Activated T-cell treated with anti-CD3 and anti-CD28 coated beads, Interleukin-2, amount 50 U/mL, for 24 hours (primary cell): Measurements from ENCODE around the gene CARD11.

Experiments
- DNase-seq: peaks from one replicate; pipeline ENCODE4 v3.0.0-alpha.2; 2020
- H3K27ac Mint-ChIP-seq: 2 replicates; pipeline ENCODE4 v1.8.0; 2020; ENCODE audit warnings: mild to moderate bottlenecking, mixed read lengths
- H3K27me3 Mint-ChIP-seq: 2 replicates; pipeline ENCODE4 v1.8.0; 2020; ENCODE audit warnings: mixed read lengths
- H3K36me3 Mint-ChIP-seq: 2 replicates; pipeline ENCODE4 v1.8.0; 2020; ENCODE audit warnings: low read depth, mixed read lengths
- H3K4me1 Mint-ChIP-seq: 2 replicates; pipeline ENCODE4 v1.8.0; 2020; ENCODE audit warnings: low read depth, mixed read lengths
- H3K4me3 Mint-ChIP-seq: 2 replicates; pipeline ENCODE4 v1.8.0; 2020; ENCODE audit warnings: mild to moderate bottlenecking, moderate library complexity, mixed read lengths
- H3K9me3 Mint-ChIP-seq: 2 replicates; pipeline ENCODE4 v1.8.0; 2020; ENCODE audit warnings: mixed read lengths

Gene CARD11

GRCh38 chr7:2975821-2976371 lies 67.8 kb downstream of the CARD11 start:
- peaks cover 68% of the 10 kb centered on the region for H3K4me1 Mint-ChIP-seq
- H3K27ac Mint-ChIP-seq = peak overlapping the region; percentile 61
- no peaks in the 10 kb centered on the region for H3K27me3 Mint-ChIP-seq
- H3K4me3 Mint-ChIP-seq = no peak overlapping the region
- peaks cover 70% of the 10 kb centered on the region for H3K36me3 Mint-ChIP-seq
- H3K9me3 Mint-ChIP-seq = no peaks in the 10 kb centered on the region
- no peak for DNase-seq

DNA sequence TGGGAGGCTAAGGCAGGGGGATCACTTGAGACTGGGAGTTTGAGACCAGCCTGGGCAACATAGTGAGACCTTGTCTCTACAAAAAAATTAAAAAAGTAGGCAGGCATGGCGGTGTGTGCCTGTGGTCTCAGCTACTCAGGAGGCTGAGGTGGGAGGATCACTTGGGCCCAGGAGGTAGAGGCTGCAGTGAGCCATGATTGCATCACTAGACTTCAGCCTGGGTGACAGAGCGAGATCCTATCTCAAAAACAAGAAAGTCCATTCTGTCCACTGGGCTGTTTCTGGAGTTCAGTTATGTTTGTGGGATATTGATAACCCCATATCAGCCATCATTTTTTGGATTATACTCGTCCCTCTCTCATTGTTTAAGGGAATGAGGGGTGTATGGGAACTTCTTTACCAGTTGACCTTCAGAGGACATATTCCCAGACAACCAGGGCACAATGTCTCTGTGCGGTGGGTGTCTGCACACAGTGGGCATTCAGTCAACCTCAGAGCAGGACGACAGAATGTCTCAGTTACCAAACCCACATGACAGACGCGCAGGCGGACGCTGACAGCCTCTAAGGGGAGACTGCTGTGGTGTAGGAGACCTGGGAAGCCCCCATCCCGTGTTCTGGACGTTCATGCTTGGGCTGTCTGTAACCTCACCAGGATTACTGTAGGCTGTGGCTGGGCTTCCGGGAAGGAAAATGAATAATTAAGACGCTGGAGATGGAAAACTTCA lies 69.4 kb downstream of the CARD11 start:
- H3K27me3 Mint-ChIP-seq = no peaks in the 10 kb centered on the region
- H3K4me3 Mint-ChIP-seq = no peak overlapping the region
- H3K4me1 Mint-ChIP-seq = peaks cover 53% of the 10 kb centered on the region
- no peaks in the 10 kb centered on the region for H3K9me3 Mint-ChIP-seq
- DNase-seq = no peak
- peaks cover 57% of the 10 kb centered on the region for H3K36me3 Mint-ChIP-seq
- peak overlapping the region; percentile 44 for H3K27ac Mint-ChIP-seq

GRCh38 chr7:2972835-2973161 lies 70.9 kb downstream of the CARD11 start:
- no peak for DNase-seq
- Mint-ChIP-seq H3K4me1 (peaks cover 39% of the 10 kb centered on the region), H3K27ac (peak overlapping the region; percentile 85), H3K9me3 (peaks cover 5% of the 10 kb centered on the region), H3K36me3 (peaks cover 49% of the 10 kb centered on the region), H3K4me3 (no peak overlapping the region), H3K27me3 (no peaks in the 10 kb centered on the region)

- no peak overlapping the region for H3K4me3 Mint-ChIP-seq
- H3K27ac Mint-ChIP-seq = peak overlapping the region; percentile 85
- peaks cover 9% of the 10 kb centered on the region for H3K9me3 Mint-ChIP-seq
- peaks cover 32% of the 10 kb centered on the region for H3K4me1 Mint-ChIP-seq
- H3K27me3 Mint-ChIP-seq = no peaks in the 10 kb centered on the region
- DNase-seq = no peak
- H3K36me3 Mint-ChIP-seq = peaks cover 52% of the 10 kb centered on the region
These were observed 71.5 kb downstream of the CARD11 start for GRCh38 chr7:2971914-2972834.

DNA sequence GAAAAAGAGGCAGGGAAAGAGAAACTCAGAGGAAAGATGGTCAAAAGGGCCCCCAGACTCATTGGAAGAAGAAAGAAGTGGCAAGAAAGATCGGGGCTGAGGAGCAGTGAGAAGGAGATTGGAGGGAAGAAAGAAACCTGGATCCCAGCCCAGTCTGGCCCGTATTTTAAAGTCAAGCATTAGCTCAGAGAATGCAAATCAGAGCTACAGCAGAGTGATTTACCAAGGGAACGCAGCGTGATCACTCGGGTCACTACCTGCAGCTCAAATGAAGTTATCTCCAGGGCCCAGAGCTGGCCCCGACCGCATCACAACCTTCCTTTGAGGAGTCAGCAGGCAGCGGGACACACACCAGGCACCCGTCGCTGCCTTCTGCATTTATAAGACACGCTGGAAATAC lies 72.8 kb downstream of the CARD11 start:
- Mint-ChIP-seq H3K27ac (no peak overlapping the region), H3K9me3 (peaks cover 20% of the 10 kb centered on the region), H3K4me1 (peaks cover 37% of the 10 kb centered on the region), H3K27me3 (no peaks in the 10 kb centered on the region), H3K4me3 (no peak overlapping the region), H3K36me3 (peaks cover 54% of the 10 kb centered on the region)
- DNase-seq = no peak

DNA sequence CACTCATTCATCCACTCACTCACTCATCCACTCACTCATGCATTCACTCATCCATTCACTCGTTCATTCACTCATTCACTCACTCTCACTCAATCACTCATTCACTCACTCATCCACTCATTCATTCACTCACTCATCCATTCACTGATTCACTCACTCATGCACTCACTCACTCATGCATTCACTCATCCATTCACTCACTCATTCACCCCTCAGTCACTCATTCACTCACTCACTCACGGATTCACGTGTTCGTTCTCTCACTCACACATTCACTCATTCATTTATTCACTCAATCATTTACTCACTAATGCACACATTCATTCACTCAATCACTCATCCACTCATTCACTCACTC lies 73.4 kb downstream of the CARD11 start:
- H3K36me3 Mint-ChIP-seq = peaks cover 54% of the 10 kb centered on the region
- H3K9me3 Mint-ChIP-seq = peaks cover 22% of the 10 kb centered on the region
- no peaks in the 10 kb centered on the region for H3K27me3 Mint-ChIP-seq

GRCh38 chr7:2969398-2970306 lies 74.0 kb downstream of the CARD11 start:
- peaks cover 22% of the 10 kb centered on the region for H3K9me3 Mint-ChIP-seq
- no peak for DNase-seq
- no peak overlapping the region for H3K4me3 Mint-ChIP-seq
- no peaks in the 10 kb centered on the region for H3K27me3 Mint-ChIP-seq
- H3K4me1 Mint-ChIP-seq = peaks cover 37% of the 10 kb centered on the region
- H3K27ac Mint-ChIP-seq = no peak overlapping the region
- H3K36me3 Mint-ChIP-seq = peaks cover 55% of the 10 kb centered on the region

More for the DNA sequence above, 73.4 kb downstream of the CARD11 start:
- Mint-ChIP-seq H3K4me1 (peaks cover 35% of the 10 kb centered on the region), H3K27ac (no peak overlapping the region), H3K4me3 (no peak overlapping the region)
- no peak for DNase-seq

DNA sequence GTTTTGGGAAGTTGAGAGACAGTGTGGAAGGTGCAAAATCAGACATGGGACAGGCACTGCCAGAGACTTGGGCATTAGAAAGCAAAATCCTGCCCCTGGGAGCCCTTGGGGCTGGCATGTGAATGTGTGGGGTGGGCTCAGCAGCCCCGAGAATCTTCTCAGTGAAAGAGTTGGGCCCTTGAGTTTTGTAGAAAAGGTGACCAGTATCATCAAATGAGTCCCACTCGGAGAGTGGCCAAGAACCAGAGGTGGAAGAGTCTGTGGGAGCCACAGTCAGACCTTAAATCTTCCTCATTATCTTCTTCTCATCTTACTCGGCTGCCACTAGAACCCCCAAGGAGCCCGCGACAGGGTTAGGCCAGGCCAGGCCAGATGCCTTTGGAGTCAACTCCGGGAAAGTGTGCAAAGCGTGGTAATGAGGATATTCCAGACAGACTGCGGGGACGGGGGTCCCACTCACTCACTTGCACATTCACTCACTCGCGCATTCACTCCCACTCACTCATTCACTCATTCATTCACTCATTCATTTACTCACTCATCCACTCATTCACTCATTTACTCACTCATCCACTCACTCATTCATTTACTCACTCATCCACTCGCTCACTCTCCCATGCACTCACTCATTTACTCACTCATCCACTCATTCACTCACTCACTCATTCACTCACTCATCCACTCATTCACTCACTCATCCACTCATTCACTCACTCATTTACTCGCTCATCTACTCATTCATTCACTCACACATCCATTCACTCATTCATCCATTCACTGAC lies 74.9 kb downstream of the CARD11 start:
- DNase-seq = peak; percentile 34
- no peaks in the 10 kb centered on the region for H3K27me3 Mint-ChIP-seq
- peaks cover 53% of the 10 kb centered on the region for H3K36me3 Mint-ChIP-seq
- no peak overlapping the region for H3K4me3 Mint-ChIP-seq
- peaks cover 39% of the 10 kb centered on the region for H3K4me1 Mint-ChIP-seq
- no peak overlapping the region for H3K27ac Mint-ChIP-seq
- H3K9me3 Mint-ChIP-seq = peaks cover 22% of the 10 kb centered on the region

DNA sequence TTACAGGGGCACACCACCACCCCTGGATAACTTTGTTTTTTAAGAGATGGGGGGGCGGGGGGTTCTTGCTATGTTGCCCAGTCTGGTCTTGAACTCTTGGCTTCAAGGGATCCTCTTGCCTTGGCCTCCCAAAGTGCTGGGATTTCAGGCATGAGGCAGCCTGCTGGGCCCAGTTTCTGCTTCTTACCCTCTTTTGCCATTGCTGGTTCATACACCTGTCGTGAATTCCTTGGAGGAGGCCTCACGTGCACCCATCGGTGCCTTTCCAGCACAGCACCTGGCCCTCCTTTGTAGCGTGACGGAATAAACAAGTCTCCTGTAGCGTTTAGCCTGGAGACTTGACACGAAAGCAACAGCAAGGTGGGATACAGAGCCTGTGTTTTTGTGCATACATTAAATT lies 75.5 kb downstream of the CARD11 start:
- peaks cover 22% of the 10 kb centered on the region for H3K9me3 Mint-ChIP-seq
- no peak overlapping the region for H3K27ac Mint-ChIP-seq
- H3K27me3 Mint-ChIP-seq = no peaks in the 10 kb centered on the region
- peaks cover 47% of the 10 kb centered on the region for H3K36me3 Mint-ChIP-seq
- no peak for DNase-seq
- no peak overlapping the region for H3K4me3 Mint-ChIP-seq
- H3K4me1 Mint-ChIP-seq = peaks cover 37% of the 10 kb centered on the region

DNA sequence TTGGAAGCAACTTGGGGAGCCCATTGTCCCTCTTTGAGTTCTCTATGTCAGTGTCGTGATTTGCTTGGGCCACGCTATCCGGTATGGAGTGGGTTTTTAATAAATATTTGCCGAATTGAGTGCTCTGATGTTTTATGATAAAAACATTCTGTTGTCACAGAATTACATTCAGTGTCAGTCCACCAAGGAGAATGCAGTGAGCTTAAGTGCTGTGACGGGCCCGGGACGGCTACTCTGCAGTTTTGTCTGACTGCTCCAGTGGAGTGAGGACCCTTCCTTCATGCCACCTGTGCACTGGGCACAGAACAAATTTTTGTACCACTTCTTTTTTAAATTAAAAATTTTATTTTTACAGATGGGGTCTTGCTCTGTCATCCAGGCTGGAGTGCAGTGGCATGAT lies 76.0 kb downstream of the CARD11 start:
- Mint-ChIP-seq H3K36me3 (peaks cover 44% of the 10 kb centered on the region), H3K27me3 (no peaks in the 10 kb centered on the region), H3K4me3 (no peak overlapping the region), H3K9me3 (peaks cover 22% of the 10 kb centered on the region), H3K4me1 (peaks cover 38% of the 10 kb centered on the region), H3K27ac (no peak overlapping the region)
- no peak for DNase-seq

GRCh38 chr7:2967253-2967652 lies 76.4 kb downstream of the CARD11 start:
- peaks cover 42% of the 10 kb centered on the region for H3K36me3 Mint-ChIP-seq
- peaks cover 36% of the 10 kb centered on the region for H3K4me1 Mint-ChIP-seq
- no peak overlapping the region for H3K4me3 Mint-ChIP-seq
- no peak overlapping the region for H3K27ac Mint-ChIP-seq
- H3K9me3 Mint-ChIP-seq = peaks cover 22% of the 10 kb centered on the region
- no peaks in the 10 kb centered on the region for H3K27me3 Mint-ChIP-seq
- DNase-seq = no peak

DNA sequence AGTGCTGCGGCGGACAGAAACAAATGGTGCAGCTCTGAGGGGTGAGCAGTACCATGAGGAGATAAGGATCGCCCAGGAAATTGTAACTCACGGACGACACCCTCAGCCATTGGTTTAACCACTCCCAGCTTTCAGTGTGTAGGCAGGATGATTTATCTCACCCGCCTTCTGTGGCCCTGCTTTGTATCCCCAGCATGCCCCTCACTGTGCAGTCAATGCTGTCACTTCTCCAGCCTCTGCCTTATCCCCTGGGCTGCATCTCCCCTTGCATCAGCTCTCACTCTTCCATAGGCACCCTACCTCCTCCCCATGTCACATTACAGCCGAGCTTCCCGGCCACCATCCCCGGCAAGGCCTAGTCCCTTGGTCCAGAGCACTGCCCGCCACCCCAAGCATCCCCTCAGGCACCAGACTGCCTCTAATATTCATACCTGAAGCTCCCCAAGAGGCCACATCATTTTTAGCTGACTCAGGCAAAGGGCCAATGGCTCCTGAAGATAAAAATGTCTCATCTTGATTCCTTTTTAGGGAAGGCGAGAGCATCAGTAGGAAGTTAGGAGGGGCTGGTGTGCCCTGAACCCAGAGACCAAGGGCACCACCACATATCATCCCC lies 77.1 kb downstream of the CARD11 start:
- H3K9me3 Mint-ChIP-seq = peaks cover 22% of the 10 kb centered on the region
- H3K27me3 Mint-ChIP-seq = no peaks in the 10 kb centered on the region
- peak; percentile 29 for DNase-seq
- H3K4me1 Mint-ChIP-seq = peaks cover 40% of the 10 kb centered on the region
- peak overlapping the region; percentile 36 for H3K27ac Mint-ChIP-seq
- no peak overlapping the region for H3K4me3 Mint-ChIP-seq
- peaks cover 45% of the 10 kb centered on the region for H3K36me3 Mint-ChIP-seq

DNA sequence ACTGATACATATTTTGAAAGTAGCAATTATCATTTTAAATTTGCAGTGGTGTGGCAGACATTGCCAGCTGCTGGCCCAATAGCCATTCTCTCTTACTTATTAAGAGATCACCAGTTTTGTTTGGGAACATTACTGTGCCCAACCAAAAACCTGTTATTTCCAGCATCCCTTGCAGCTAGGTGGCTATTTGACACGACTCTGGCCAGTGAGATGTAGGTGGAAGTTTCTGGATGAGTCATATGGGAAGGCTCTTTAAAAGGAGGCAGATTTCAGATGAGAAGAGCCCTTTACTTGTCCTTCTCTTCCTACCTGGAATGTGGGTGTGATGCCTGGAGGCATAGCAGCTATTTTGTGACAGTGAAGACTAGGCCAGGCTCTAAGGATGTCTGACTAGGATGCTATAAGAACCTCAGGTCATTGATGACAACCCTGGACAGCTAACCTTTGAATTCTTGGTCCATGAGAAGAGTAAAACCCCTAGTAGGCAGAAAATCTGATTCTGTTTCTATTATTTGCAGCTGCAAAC lies 77.9 kb downstream of the CARD11 start:
- no peak overlapping the region for H3K4me3 Mint-ChIP-seq
- H3K4me1 Mint-ChIP-seq = peaks cover 40% of the 10 kb centered on the region
- H3K27me3 Mint-ChIP-seq = no peaks in the 10 kb centered on the region
- H3K9me3 Mint-ChIP-seq = peaks cover 22% of the 10 kb centered on the region
- H3K36me3 Mint-ChIP-seq = peaks cover 49% of the 10 kb centered on the region
- no peak overlapping the region for H3K27ac Mint-ChIP-seq
- no peak for DNase-seq
